Progenitor cell of endocrine pancreas (in vitro differentiated cells): ENCODE data around the gene PPP4R1. TPM values are rescaled to one million over a fixed set of nuclear protein-coding genes. Genes with fewer than 3 reads are reported as not detected.

Experiments
- DNase-seq: peaks from one replicate; pipeline ENCODE4 v3.0.0; 2021; ENCODE audit warnings: low spot score; ENCODE audit not compliant: unreplicated experiment
- H3K27ac Mint-ChIP-seq: 2 replicates; pipeline ENCODE4 v1.8.0; 2021; ENCODE audit warnings: mild to moderate bottlenecking, moderate library complexity, mixed read lengths
- H3K27me3 Mint-ChIP-seq: 2 replicates; pipeline ENCODE4 v1.8.0; 2021; ENCODE audit warnings: mixed read lengths
- H3K36me3 Mint-ChIP-seq: 2 replicates; pipeline ENCODE4 v1.8.0; 2022; ENCODE audit warnings: mixed read lengths; ENCODE audit not compliant: insufficient read depth
- H3K4me1 Mint-ChIP-seq: 2 replicates; pipeline ENCODE4 v1.8.0; 2021; ENCODE audit warnings: low read depth, mixed read lengths
- H3K4me3 Mint-ChIP-seq: 2 replicates; pipeline ENCODE4 v1.8.0; 2021; ENCODE audit warnings: low read depth, mild to moderate bottlenecking, moderate library complexity, mixed read lengths
- H3K9me3 Mint-ChIP-seq: 2 replicates; pipeline ENCODE4 v1.8.0; 2021; ENCODE audit warnings: low read depth, mixed read lengths
- long read RNA-seq: library from polyadenylated mRNA; unstranded; transcript quantifications from one replicate; pipeline ENCODE4 v2.0.0, GENCODE V29; 2020
- total RNA-seq: library from RNA; stranded (reverse); gene quantifications from 2 replicates; pipeline ENCODE4 v1.2.1, GENCODE V29; 2021
- TF ChIP-seq, protein P1 (sequence below): fragments of 200-600 bp; sonication (generic); IDR thresholded peaks from one replicate; pipeline ENCODE4 v1.5.0; 2021; ENCODE audit warnings: antibody characterized with exemption, mild to moderate bottlenecking; ENCODE audit not compliant: unreplicated experiment

PPP4R1 gene, protein sequence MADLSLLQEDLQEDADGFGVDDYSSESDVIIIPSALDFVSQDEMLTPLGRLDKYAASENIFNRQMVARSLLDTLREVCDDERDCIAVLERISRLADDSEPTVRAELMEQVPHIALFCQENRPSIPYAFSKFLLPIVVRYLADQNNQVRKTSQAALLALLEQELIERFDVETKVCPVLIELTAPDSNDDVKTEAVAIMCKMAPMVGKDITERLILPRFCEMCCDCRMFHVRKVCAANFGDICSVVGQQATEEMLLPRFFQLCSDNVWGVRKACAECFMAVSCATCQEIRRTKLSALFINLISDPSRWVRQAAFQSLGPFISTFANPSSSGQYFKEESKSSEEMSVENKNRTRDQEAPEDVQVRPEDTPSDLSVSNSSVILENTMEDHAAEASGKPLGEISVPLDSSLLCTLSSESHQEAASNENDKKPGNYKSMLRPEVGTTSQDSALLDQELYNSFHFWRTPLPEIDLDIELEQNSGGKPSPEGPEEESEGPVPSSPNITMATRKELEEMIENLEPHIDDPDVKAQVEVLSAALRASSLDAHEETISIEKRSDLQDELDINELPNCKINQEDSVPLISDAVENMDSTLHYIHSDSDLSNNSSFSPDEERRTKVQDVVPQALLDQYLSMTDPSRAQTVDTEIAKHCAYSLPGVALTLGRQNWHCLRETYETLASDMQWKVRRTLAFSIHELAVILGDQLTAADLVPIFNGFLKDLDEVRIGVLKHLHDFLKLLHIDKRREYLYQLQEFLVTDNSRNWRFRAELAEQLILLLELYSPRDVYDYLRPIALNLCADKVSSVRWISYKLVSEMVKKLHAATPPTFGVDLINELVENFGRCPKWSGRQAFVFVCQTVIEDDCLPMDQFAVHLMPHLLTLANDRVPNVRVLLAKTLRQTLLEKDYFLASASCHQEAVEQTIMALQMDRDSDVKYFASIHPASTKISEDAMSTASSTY
- total RNA-seq: 169 and 180 TPM in 2 replicates
- long read RNA-seq, transcript PPP4R1-202 (20 exons, 3,885 nt): major isoform, 76 of 291 reads
- long read RNA-seq, transcript PPP4R1-203 (20 exons, 3,925 nt): minor isoform, 42 of 291 reads
- long read RNA-seq, partial matches to known transcripts: 92 of 291 reads
- long read RNA-seq, other reads (novel, unspliced or antisense): 79 of 291 reads

GRCh38 chr18:9614401-9615279 lies at the start of gene PPP4R1:
Gene PPP4R1, minus strand, starts transcription at chr18:9614559. Its CDS starts 75 bp downstream, at chr18:9614484.
- Mint-ChIP-seq H3K9me3 (no peaks in the 10 kb centered on the region), H3K4me3 (peak within 1 kb of the TSS; percentile 92), H3K4me1 (peaks cover 29% of the 10 kb centered on the region)

GRCh38 chr18:9663377-9663776 lies 49.0 kb upstream of the PPP4R1 start:
- Mint-ChIP-seq H3K9me3 (no peaks in the 10 kb centered on the region), H3K4me3 (no peak overlapping the region), H3K36me3 (no peaks in the 10 kb centered on the region), H3K4me1 (no peaks in the 10 kb centered on the region), H3K27me3 (no peaks in the 10 kb centered on the region), H3K27ac (no peak overlapping the region)
- TF ChIP-seq, protein P1, sequence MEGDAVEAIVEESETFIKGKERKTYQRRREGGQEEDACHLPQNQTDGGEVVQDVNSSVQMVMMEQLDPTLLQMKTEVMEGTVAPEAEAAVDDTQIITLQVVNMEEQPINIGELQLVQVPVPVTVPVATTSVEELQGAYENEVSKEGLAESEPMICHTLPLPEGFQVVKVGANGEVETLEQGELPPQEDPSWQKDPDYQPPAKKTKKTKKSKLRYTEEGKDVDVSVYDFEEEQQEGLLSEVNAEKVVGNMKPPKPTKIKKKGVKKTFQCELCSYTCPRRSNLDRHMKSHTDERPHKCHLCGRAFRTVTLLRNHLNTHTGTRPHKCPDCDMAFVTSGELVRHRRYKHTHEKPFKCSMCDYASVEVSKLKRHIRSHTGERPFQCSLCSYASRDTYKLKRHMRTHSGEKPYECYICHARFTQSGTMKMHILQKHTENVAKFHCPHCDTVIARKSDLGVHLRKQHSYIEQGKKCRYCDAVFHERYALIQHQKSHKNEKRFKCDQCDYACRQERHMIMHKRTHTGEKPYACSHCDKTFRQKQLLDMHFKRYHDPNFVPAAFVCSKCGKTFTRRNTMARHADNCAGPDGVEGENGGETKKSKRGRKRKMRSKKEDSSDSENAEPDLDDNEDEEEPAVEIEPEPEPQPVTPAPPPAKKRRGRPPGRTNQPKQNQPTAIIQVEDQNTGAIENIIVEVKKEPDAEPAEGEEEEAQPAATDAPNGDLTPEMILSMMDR: no peak
- DNase-seq: no peak

More at GRCh38 chr18:9614401-9615279, at the start of gene PPP4R1:
- DNase-seq: peak; percentile 73
- TF ChIP-seq, protein P1: no peak
- Mint-ChIP-seq H3K27ac (peak within 1 kb of the TSS; percentile 98), H3K36me3 (peaks cover 9% of the 10 kb centered on the region), H3K27me3 (no peaks in the 10 kb centered on the region)

- TF ChIP-seq, protein P1: no peak
- Mint-ChIP-seq H3K9me3 (no peaks in the 10 kb centered on the region), H3K27ac (no peak overlapping the region), H3K4me1 (no peaks in the 10 kb centered on the region), H3K36me3 (no peaks in the 10 kb centered on the region), H3K27me3 (no peaks in the 10 kb centered on the region), H3K4me3 (no peak overlapping the region)
- no peak for DNase-seq
Measured at GRCh38 chr18:9661564-9661963, 47.2 kb upstream of the PPP4R1 start.

DNA sequence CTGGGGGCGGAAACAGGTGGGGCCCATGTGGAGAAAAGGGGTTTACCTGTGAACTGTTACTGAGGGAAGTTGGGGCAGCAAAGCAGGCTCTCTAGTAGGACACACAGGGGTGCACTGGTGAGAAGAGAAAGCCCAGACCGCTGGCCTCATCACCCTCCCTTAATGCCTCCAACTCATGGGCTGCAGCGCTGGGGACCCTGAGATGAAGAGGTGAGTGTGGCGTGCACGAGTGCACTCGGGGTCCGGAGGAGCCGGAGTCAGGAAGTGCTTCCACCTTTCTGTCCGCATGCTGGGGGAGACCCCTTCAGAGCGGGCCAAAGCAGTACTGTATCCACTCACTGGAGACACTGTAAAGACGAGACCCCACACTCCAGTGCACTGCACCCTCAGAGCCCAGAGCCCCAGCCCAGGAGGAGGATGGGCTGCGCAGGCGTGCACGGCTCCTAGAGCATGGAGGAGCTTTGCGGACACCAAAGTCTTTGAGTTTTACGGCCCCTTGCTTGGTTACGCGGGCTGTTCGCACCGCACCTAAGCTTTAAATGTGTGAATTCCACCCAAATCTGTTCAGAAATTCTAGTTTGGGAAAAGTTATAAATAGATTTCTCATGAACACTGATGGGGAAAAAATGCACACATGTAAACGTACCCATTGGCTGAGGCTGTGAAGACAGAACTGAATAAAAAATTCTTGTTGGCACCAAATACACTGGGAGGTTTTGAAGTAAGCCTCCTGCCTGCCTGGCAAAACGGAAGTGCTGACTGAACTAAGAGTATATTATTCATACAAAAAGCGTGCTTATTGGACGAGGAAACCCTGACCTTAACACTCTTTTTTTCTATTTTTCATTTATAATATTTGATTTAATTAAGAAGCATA lies 45.4 kb upstream of the PPP4R1 start:
- Mint-ChIP-seq H3K27me3 (no peaks in the 10 kb centered on the region), H3K4me3 (no peak overlapping the region), H3K36me3 (no peaks in the 10 kb centered on the region), H3K27ac (no peak overlapping the region), H3K4me1 (no peaks in the 10 kb centered on the region), H3K9me3 (no peaks in the 10 kb centered on the region)
- DNase-seq: no peak
- TF ChIP-seq, protein P1: no peak
